Panc1 (cell line): ENCODE results near the gene SCART1.

ENCODE experiments used
- CTCF ChIP-seq: fragments of 450-650 bp; IDR thresholded peaks from 2 replicates; pipeline ENCODE4 v1.5.1; 2017; ENCODE audit warnings: mild to moderate bottlenecking
- POLR2AphosphoS5 ChIP-seq: IDR thresholded peaks from 2 replicates; pipeline ENCODE4 v1.6.1; 2012; ENCODE audit warnings: mild to moderate bottlenecking, low read depth, low read length, moderate library complexity
- REST ChIP-seq, 2 experiments: IDR thresholded peaks; 2 replicates each; pipeline ENCODE4 v1.6.1; 2011 to 2012; ENCODE audit warnings: low read depth in 2 of 2, control low read depth in 1 of 2, low read length in 1 of 2, mild to moderate bottlenecking in 1 of 2, moderate library complexity in 1 of 2; ENCODE audit not compliant: insufficient read depth in 1 of 2
- SIN3A ChIP-seq: IDR thresholded peaks from 2 replicates; pipeline ENCODE4 v1.6.1; 2012; ENCODE audit warnings: low read depth, mild to moderate bottlenecking, low read length, moderate library complexity, borderline replicate concordance; ENCODE audit not compliant: insufficient read depth

- TF ChIP-seq CTCF (no peak), REST (IDR thresholded peaks at IDR 0.05; ENCODE audit: insufficient read depth in 1 of 2, low read depth in 2 of 2, low read length in 1 of 2) (no peak), POLR2AphosphoS5 (no peak), SIN3A (no peak)
These were observed 9.0 kb downstream of the SCART1 start for GRCh38 chr10:133462512-133463305.
